ENCODE measurements around the gene PTPDC1. TPM values are rescaled to one million over a fixed set of nuclear protein-coding genes. Genes with fewer than 3 reads are reported as not detected.

PTPDC1 gene
- total RNA-seq, 1 donor from 2014 or later, result 16.1 TPM

DNA sequence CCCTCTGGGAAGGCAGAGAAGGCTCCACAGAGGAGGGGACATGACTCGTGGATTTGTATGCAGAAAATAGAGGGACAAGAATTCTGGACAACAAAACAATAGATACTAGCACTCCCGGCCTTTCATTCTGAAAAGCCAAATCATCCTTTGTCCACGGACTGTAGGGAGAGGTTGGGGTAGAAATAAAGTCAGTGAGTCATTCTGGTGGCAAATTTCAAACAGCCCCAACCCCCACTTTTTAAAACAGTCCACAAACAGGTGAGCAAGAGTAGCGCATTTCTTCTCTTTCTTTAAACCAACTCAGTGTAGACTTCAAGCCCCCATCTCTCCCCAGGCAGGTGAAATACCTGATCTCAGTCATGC lies 56.1 kb downstream of the PTPDC1 start:
- DNase-seq (ENCODE audit: low spot score), result no peak

DNA sequence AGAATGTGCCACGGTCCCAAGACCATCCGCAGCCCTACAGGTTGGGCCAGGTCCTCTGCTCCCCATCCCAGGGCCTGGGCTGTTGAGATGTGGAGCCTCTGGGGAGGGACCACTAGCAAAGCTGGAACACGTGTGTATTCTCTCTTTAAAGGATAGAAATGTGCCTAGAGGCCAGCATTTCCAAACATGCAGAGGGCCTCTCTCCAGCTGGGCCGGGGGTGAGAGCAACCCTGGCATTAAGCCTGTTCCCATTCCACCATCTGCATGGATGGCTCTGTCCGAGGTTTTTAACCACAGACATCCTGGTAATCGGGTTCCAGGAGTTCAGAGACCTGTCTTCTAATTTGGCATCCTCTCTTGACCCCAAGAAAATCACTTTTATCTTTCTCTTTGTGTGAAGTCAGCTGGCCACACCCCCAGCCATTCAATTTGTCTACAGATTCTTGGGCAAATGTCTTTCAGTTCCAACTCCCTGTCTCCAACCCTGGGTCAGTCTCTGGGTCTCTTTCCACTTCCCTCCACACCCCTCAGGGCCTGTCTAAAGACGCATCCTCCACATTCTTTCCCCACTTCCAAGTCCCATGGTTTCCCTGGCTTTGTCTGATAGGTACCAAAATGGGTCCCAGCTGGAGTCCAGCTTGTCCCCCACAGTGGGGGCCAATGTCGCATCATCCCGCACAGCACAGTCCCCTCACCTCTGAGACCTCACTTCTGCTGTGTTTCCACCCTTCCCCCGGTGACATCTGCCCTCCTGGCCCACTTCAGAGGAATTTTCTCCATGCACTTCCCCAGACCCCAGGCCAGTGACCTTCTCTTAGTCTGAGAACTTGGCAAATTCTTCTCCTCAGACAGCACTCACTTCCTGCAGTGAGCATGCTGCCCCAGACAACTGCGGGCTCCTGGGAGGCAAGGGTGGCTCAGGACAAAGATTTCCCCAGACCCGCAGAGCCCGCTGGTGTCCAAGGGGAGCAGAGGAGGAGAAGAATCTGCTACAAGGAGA lies 56.8 kb downstream of the PTPDC1 start:
- no peak for DNase-seq (ENCODE audit: low spot score)

DNA sequence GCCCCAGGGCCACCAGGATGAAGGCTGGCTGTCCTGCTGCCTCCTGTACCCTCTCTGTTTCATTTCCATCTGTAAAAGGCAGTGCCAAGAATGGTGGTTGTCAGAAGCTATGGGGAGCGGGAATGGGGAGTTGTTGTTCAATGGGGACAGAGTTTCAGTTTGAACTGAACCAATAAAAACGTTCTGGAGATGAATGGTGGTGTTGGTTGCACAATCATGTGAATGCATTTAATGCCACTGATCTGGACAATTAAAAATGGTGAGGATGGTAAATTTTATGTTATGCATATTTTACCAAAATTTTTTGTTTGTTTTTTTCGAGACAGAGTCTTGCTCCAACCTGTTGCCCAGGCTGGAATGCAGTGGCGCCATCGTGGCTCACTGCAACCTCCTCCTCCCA lies 58.1 kb downstream of the PTPDC1 start:
- DNase-seq (ENCODE audit: low spot score), result no peak

DNA sequence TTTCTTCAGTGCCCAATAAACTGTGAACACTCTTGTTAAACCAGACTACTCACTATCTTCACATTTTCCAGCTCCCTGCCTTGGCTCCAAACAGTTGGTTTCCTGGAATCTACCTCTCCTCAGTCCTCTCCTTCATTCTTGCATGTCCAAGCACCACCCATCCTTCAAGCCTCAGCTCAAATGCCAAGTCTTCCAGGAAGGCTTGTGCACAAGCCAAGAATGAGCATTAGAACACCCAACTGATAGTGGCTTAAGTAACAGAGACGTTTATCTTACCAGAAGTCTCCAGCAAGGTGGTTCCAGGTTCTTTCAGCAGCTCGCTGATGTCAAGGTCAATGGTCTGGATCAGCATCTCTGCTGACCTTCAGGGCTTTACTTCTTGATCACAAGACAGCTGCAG lies 60.1 kb downstream of the PTPDC1 start:
- DNase-seq (ENCODE audit: low spot score), result peak; percentile 52

DNA sequence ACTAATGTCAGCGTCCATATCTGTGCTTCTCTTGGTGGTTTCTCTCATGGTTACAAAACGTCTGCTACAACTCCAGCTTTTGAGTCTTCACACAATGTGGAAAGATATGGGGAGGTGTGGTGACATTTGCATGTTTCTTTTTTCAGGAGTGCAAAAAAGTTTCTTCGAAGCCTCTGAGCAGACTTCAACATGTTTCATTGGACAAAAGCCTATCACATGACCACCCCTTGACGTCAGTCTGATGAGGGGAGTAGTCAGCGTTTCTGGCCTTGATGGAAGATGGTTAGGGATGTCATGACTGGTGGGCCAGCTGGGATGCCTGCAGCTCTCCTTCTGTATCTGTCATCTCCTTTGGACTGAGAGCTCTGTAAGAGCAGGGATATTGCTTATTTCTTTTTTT lies 61.4 kb downstream of the PTPDC1 start:
- DNase-seq (ENCODE audit: low spot score), result no peak

DNA sequence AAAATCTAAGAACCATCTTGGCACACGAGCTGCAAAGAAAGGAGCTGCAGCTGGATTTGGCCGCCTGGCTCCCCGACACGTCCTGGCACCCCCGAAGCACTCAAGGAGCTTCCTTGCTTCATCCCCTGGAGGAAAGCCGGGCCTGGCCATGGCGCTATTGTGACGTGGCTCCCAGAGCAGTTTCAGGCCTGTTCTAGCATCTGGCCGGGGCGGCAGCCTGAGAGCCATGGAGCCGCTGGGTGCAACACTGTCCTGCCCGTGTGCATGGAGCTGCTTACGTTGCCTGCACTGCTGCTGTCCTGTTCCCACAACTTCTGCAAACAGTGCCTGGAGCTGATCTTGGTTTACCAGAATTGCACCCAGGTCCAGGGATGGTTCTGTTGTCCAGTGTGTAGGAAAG lies 63.5 kb downstream of the PTPDC1 start:
- no peak for DNase-seq (ENCODE audit: low spot score)

DNA sequence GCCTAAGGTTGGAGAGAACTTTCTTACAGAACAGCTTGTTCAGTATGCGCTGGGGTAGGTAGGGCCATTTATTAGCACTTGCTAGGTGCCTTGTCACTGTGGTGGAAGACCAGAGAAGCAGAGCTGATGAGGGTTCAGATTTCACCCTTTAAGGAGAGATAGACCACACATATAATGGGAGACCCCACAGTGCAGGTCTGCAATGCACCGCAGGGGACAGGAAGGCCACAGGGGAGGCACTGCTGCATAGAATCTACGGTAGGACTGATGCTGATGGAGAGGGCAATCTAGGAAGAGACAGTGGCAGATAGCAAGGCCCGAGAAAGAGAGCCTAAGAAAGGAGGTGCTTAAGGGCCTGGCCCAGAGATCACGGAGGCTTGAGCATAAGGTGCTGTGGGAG lies 64.2 kb downstream of the PTPDC1 start:
- no peak for DNase-seq (ENCODE audit: low spot score)

DNA sequence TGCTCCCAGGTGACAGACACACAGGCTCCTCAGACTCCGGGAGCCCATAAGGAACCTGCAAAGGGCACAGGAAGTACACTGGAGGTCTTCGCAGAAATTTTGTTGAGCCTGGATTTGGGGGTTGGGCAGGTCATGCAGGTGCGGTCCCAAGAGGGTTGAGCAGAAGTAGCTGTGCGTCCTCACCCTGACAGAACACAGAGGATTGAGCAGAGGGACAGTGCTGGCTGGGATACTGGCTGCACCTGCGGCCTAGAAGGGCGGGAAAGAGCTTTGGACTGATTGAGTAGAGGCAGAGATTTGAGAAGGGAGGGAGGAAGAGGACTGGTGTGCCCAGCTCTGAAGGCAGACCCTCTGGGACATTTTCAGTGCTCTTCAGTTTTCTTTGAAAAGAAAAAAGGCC lies 65.4 kb downstream of the PTPDC1 start:
- no peak for DNase-seq (ENCODE audit: low spot score)

DNA sequence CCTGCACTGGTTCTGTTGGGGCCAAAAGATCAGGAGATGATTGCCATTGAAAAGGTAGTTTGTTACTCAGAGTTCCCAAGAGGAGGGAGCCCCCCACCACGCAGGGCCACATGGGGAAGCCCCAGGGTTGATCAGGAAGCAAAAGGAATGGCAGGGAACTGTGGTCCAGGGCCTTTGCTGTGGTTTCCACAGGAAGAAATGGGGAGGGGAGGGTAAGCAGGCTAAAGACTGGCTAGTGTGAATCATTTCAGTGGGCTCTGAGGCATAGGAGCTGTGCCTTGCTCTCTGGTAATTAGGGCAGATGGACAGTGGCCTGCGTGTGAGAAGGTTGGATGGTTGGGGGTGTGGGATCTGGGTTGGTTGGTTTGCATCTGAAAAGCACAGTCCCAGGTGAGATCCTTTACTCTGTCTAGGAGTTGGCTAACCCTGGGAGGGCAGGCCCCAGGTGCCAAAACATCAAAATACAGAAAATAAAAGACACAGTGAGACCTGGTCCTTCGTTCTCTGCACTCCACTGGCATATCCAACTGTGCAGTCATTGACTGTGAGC lies 66.1 kb downstream of the PTPDC1 start:
- DNase-seq (ENCODE audit: low spot score), result no peak

DNA sequence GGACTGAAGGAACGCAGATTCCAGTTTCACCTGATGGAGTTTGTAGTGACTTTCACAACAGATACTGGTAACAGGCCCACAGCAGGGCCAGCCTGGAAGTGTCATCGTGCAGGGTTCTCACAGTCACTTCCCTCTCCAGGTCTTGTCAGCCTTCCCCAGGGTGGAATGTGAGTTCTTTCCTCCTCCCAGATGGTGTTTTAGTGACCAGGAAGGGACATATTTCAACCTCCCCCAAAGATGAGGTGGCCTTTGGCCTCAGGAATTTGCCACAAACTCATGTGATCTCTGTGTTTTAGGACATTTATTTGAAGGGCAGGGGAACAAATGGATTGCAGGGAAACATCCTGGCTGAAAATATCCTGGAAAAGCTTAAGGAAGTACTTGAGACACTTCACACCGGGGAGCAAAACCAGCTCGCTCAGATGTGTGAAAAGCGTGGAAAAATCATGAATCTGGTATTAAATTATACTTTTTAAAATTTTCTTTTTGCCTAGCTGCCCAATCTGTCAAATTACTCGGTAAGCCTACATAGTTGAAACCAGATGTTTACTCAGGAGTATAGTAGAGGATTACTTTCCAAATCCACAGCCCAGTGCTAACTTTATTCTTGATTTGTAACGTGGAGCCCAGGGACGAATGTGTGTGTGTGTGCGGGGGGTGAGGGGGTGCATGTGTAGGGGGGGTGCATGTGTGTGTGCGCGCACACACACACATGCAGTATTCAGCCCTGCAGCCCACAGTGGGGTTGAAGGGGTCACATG lies 66.8 kb downstream of the PTPDC1 start:
- no peak for DNase-seq (ENCODE audit: low spot score)

DNA sequence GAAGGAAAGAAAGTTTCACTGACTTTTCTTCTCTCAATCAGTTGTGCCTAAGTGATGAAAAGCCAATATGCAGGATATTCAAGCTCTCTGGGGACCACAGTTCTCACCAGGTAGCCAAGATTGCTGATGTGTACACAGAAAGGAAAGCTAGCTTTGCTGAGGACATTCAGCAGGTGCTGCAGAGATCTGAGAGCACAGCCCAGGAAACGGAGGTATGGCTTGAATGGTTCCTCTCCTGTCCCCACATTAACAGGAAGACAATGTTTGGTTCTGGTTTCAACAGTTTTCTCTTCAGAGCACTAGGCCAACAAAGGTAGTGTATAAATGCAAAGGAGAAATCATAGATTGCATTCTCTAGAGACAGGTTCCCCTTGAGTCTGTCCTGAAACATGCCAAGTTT lies 69.6 kb downstream of the PTPDC1 start:
- no peak for DNase-seq (ENCODE audit: low spot score)

DNA sequence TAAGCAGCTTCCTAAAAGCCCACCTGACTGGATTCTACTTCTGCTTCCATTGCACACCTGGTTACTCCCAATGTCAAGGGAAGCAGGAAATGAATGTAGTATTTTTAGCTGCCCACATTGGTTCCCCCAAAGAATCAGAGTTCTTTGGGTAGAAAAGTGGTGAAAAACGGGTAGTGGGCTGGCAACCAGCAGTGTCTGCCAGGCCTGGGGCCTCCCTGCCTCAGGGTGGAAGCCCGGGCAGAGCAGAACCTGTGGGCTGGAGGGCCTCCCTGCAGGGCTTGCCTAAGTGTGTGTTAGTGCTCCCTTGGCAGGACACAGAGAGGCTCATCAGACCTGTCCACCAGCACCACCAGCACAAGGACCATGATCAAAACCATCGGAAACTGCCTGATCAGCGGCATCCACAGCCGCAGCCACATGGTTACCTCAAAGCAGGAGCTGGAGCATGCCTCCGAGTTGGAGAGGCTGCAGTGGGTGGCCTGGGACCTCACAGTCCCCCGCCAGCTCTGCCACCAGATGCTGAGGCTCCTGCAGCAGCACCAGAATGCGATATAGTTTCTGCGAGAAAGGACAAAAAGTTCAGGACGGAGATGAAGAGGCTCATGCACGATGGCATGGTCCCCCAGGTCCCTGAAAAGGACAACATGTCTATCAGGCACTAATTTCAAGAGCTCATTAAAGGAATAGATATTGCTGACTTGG lies 72.2 kb downstream of the PTPDC1 start:
- DNase-seq (ENCODE audit: low spot score), result no peak

DNA sequence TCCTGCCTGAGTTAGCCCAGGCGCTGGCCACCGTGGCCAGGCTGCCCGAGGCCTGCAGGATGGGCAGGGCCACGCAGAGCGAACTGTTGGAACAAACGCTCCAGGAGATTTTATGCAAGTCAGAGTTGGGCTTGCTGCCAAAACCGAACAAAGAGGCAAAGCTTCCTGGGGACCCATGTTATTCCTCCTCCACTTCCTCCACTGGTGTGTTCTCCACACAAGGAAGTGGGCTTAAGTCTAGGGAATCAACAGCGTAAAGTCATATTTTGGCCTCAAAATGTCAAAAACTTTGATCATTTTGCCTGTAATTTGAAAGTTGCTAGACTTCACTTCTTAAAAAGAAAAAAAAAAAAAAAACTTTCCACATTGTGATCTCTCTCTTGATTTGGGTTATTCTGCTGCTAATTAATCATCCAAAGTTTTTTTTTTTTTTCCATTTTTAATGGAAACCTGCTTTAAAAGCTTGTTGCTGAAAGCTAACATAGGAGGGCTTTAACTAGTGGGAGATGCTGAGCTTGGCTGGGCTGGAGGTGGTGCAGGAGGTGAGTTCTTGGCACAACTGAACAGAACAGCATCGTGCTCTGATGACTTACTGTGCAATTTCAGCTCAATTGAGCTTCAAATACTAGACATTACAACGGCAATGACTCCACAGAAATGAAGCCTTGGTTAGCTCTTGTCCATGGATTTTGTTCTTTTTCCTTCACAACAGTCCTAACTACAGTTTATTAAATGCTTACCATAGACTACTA lies 73.0 kb downstream of the PTPDC1 start:
- peak; percentile 79 for DNase-seq (ENCODE audit: low spot score)

Other genes starting within 250 kb of the PTPDC1 start
- gene BARX1, start 129.1 kb upstream of the PTPDC1 start, total RNA-seq (ENCODE audit: insufficient read depth, low replicate concordance), result not detected
- 5.5 TPM for gene ZNF169, start 174.8 kb downstream of the PTPDC1 start, total RNA-seq (ENCODE audit: insufficient read depth, low replicate concordance)
- gene NUTM2F, start 244.2 kb downstream of the PTPDC1 start, total RNA-seq (ENCODE audit: insufficient read depth, low replicate concordance), result not detected

Data from umbilical cord (tissue), 2 donors.